ENCODE data around the gene JUP. TPM values are rescaled to one million over a fixed set of nuclear protein-coding genes. Genes with fewer than 3 reads are reported as not detected.
A peak's percentile ranks its signal among the peaks of the same experiment; 100 is the strongest.

JUP gene
- total and polyA plus RNA-seq, 10 donors, result 13.7 to 73.1 (median 33.5) TPM

- H3K27me3 ChIP-seq (replicated peaks in 1 of 7), result peaks cover 0 to 7% (median 0%) of the 10 kb centered on the region in 7 donors
- H3K4me1 ChIP-seq, result peaks cover 0 to 16% (median 6%) of the 10 kb centered on the region in 6 donors
- DNase-seq, result no peak
- TF ChIP-seq CTCF (IDR thresholded peaks at IDR 0.05 in 8 of 11, conservative IDR thresholded peaks at IDR 0.05 in 3 of 11) (no peak), POLR2A (IDR thresholded peaks at IDR 0.05) (no peak), POLR2AphosphoS5 (IDR thresholded peaks at IDR 0.05) (peak in 1 of 3 donors; percentile 21)
- WGBS, 5 donors, result 41 to 51% (median 45%) methylated on average over 19 to 22 of the region's 22 CpGs
- no peaks in the 10 kb centered on the region for H3K9me3 ChIP-seq
- H3K4me3 ChIP-seq, result no peak overlapping the region
- no peaks in the 10 kb centered on the region for H3K36me3 ChIP-seq
- intact Hi-C loops (cut with DNase I; ENCODE audit: low total_unique reads), result no loop called here
- H3K27ac ChIP-seq, result peak overlapping the region in 4 of 8 donors; percentile 9 to 43 (median 30)
Measured at GRCh38 chr17:41792845-41793783, 6.6 kb upstream of the JUP start.

DNA sequence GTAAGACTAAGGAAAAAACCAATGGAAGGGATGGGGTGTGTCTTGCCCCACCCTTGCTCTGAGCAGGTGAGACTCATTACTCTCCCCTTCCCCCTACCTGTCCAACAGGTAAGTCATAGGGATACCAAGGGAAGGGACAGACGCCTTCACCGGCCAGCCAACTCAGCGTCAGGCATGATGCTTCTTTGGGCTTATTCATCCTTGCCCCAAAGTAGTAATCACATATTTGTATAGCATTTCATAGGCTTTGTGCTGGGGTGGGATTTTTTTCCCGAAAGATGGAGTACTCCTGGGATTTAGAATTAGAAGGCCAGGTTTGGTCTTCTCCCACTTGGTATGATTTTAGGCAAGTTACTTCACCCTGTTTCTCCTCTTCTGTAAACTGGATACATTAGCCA, 509 bp upstream of the JUP start:
- Histone ChIP-seq H3K4me1 (peaks cover 23 to 55% (median 37%) of the 10 kb centered on the region in 6 donors), H3K9me3 (no peaks in the 10 kb centered on the region), H3K36me3 (no peaks in the 10 kb centered on the region), H3K27me3 (replicated peaks in 1 of 7) (peaks cover 0 to 51% (median 19%) of the 10 kb centered on the region in 7 donors), H3K27ac (no peak overlapping the region), H3K4me3 (peak overlapping the region in 3 of 8 donors; percentile 54 to 82 (median 56))
- intact Hi-C loops (cut with DNase I; ENCODE audit: low total_unique reads), result no loop called here
- no peak for TF ChIP-seq POLR2A (IDR thresholded peaks at IDR 0.05)
- no peak for TF ChIP-seq POLR2AphosphoS5 (IDR thresholded peaks at IDR 0.05)
- TF ChIP-seq CTCF (IDR thresholded peaks at IDR 0.05 in 8 of 11, conservative IDR thresholded peaks at IDR 0.05 in 3 of 11), result no peak
- no peak for DNase-seq
- WGBS, 5 donors, result 53 to 57% (median 55%) methylated on average over 4 of the region's 4 CpGs

- TF ChIP-seq POLR2A (IDR thresholded peaks at IDR 0.05) (no peak), POLR2AphosphoS5 (IDR thresholded peaks at IDR 0.05) (no peak), CTCF (IDR thresholded peaks at IDR 0.05 in 8 of 11, conservative IDR thresholded peaks at IDR 0.05 in 3 of 11) (no peak)
- intact Hi-C loops (cut with DNase I; ENCODE audit: low total_unique reads), result no loop called here
- peak; percentile 82 for DNase-seq
- Histone ChIP-seq H3K27me3 (replicated peaks in 1 of 7) (peaks cover 0 to 55% (median 19%) of the 10 kb centered on the region in 7 donors), H3K27ac (peak overlapping the region in 7 of 8 donors; percentile 48 to 84 (median 80)), H3K4me3 (peak overlapping the region; percentile 31 to 82 (median 54)), H3K9me3 (no peaks in the 10 kb centered on the region), H3K4me1 (peaks cover 24 to 66% (median 41%) of the 10 kb centered on the region in 6 donors), H3K36me3 (no peaks in the 10 kb centered on the region)
- WGBS, 5 donors, result 0 to 5% (median 1%) methylated on average over 9 to 22 of the region's 22 CpGs
Measured at GRCh38 chr17:41785859-41786226, 668 bp downstream of the JUP start.
